Choroid plexus epithelial cell (primary cell): ENCODE measurements around the gene ACKR1.

Experiments used
- DNase-seq: peaks from one replicate; pipeline ENCODE4 v3.0.0-alpha.2; 2010; ENCODE audit warnings: low read depth
- H3K4me3 ChIP-seq: 2 replicates; pipeline ENCODE4 v1.5.1; 2011; ENCODE audit warnings: low read depth, mild to moderate bottlenecking, control low read depth, low read length, moderate library complexity
- TF ChIP-seq, protein P1 (sequence below): conservative IDR thresholded peaks from 2 replicates; pipeline ENCODE4 v1.5.1; 2011; ENCODE audit warnings: low read depth, mild to moderate bottlenecking, control low read depth, inconsistent platforms, low read length, moderate library complexity

ACKR1 gene, protein sequence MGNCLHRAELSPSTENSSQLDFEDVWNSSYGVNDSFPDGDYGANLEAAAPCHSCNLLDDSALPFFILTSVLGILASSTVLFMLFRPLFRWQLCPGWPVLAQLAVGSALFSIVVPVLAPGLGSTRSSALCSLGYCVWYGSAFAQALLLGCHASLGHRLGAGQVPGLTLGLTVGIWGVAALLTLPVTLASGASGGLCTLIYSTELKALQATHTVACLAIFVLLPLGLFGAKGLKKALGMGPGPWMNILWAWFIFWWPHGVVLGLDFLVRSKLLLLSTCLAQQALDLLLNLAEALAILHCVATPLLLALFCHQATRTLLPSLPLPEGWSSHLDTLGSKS

DNA sequence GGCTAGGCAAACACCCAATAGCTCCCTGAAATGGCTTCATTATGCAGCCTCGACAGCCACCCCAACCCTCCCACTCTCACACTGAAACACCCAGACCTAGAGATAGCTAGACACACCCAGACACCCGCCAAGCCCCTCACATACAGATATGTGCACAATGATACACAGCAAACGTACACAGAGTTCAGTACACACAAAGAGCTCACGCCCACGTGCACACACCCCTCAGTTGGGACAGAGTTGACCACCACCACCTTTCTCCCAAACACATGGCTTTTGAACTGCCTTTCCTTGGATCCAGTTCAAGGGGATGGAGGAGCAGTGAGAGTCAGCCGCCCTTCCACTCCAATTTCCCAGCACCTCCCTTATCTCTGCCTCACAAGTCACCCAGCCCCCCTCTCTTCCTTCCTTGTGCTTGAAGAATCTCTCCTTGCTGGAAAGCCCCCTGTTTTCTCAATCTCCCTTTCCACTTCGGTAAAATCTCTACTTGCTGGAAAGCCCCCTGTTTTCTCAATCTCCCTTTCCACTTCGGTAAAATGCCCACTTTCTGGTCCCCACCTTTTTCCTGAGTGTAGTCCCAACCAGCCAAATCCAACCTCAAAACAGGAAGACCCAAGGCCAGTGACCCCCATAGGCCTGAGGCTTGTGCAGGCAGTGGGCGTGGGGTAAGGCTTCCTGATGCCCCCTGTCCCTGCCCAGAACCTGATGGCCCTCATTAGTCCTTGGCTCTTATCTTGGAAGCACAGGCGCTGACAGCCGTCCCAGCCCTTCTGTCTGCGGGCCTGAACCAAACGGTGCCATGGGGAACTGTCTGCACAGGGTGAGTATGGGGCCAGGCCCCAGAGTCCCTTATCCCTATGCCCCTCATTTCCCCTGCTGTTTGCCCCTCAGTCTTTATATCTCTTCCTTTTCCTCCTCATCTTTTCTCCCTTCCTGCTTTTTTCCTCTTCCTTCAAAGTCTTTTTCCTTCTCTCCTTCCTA, at the start of gene ACKR1:
Gene ACKR1, plus strand, starts transcription at position 715 of the 981 bp plus-strand sequence. Its CDS starts 85 bp downstream, at position 800.
- TF ChIP-seq, protein P1, sequence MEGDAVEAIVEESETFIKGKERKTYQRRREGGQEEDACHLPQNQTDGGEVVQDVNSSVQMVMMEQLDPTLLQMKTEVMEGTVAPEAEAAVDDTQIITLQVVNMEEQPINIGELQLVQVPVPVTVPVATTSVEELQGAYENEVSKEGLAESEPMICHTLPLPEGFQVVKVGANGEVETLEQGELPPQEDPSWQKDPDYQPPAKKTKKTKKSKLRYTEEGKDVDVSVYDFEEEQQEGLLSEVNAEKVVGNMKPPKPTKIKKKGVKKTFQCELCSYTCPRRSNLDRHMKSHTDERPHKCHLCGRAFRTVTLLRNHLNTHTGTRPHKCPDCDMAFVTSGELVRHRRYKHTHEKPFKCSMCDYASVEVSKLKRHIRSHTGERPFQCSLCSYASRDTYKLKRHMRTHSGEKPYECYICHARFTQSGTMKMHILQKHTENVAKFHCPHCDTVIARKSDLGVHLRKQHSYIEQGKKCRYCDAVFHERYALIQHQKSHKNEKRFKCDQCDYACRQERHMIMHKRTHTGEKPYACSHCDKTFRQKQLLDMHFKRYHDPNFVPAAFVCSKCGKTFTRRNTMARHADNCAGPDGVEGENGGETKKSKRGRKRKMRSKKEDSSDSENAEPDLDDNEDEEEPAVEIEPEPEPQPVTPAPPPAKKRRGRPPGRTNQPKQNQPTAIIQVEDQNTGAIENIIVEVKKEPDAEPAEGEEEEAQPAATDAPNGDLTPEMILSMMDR, result no peak
- no peak for DNase-seq
- H3K4me3 ChIP-seq, result no peak within 1 kb of the TSS

DNA sequence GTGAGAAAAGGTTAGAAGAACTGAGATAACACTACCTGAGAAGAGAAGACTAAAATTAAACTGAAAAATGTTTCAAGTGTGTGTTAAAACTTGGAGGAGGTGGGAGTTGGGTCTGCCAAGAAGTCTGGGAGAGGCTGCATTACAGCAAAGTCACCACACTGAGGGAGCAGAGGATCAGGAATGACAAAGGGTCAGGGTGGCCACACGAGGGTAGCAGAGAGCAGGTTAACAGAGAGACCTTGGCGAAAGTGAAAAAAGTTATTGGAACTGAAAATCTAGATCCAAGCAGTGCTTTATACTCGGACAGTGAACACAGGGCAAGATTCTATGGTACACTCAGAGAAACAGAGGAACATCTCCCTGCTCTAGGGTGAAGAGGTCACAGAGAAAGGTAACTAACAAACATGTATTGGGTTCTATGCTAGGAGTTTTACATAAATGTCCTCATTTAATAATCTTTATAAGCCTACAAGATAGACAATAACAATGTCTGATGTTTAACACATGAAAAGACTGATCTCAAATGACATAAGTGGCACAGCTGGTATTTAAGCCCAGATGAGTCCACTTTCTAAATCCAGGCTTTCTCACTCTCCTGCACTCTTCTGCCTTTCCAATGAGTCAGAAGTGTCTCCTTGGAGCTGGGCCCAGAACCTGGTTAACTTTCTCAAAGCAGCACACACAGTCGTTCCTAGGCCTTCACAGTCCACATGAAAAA, 43.5 kb upstream of the ACKR1 start:
- no peak overlapping the region for H3K4me3 ChIP-seq
- TF ChIP-seq, protein P1, result peak; percentile 100
- DNase-seq, result peak; percentile 90

DNA sequence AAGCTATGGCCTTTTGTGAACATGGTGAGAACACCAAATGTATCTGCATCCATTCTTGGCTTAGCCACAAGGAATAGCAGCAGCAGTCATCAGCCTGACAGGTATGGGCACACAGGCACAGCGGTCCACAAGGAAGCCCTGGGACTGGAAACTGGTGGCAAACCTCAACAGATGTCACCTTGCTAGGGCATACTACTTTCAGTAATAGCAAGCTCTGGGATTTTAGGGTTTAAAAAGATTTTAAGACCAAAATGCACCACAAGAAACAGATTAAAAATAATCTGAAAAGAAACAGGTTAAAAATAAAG, 43.0 kb upstream of the ACKR1 start:
- DNase-seq, result no peak
- no peak overlapping the region for H3K4me3 ChIP-seq
- TF ChIP-seq, protein P1, result no peak

DNA sequence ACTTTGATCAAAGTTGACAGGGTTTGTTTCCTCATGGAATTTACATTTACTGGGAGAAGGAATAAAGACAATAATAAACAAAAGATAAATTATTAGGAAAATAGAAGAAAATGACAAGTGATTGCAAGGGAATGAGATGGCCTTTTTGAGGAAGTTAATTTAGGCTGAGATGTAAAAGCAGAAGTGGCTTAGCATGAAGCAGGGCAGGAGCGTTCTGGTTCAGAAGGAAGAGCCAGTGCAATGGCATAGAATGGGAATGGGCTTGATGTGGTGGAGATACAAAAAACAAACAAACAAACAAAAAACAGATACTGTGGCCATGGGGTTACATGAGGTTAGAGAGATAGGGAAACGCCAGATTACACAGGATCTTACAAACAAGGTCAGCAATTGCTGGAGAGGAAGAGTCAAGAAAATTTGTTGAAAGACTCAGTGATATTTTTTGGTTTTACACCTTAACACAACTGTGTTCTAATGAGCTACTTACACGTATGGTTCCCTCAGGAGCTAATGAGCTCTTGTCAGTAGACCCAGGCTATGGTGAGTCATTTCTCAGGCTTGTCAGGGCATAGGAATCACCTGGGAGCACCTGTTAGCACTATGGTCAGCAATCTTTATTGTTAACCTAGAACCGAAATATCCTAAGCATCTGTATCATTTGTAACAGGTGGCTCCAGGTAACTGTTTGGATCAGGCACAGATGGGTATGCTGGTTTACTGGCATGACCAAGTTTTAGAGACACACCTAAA, 42.0 kb upstream of the ACKR1 start:
- no peak overlapping the region for H3K4me3 ChIP-seq
- TF ChIP-seq, protein P1, result no peak
- no peak for DNase-seq

DNA sequence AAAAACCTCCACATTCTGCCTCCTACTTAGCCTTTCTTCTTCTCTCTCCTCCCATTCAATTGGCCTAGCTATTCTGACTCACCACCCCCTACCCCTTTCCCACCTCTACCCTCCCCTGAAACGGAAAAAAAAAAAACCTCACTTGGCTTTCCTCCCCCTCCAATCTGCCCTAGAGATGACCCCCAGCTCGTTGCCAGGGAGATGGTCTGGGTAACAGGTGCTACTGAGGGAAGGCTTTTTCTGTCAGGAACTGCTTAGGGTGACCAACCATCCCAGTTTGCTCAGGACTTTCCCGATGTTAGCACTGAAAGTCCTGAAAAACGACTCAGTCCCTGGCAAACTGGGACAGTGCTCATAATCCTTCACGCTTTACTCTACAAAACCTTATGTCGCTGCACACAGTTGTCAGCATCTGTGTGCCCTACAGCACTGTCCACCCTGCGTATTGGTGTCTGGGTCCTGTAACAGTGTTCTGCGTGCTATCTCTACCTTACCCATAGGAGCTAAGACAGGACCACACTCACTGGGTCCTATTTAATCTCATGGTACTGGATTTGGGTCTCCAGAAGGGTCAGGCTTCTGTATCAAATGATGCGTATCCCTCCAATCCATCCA, 41.0 kb upstream of the ACKR1 start:
- DNase-seq, result no peak
- H3K4me3 ChIP-seq, result no peak overlapping the region
- TF ChIP-seq, protein P1, result no peak

DNA sequence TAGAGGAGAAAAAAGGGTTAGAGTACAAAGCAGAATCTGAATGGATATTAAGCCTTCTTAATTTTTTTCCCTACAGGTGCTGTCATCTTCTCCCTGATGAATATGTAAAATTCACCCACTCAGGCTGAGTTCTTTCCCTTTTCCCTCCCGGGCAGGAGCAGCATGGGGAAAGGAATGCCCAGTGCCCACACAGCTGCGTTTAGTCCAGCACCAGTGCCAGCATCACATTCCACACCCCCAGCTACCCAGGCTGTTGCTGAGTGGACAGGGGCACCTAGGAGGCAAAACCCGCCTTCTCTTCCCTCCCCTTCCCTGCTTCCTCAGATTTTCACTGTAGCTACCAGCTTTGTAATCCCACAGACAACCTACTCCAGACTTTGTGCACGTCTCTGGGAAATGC, 36.6 kb upstream of the ACKR1 start:
- TF ChIP-seq, protein P1, result no peak

More for the DNA sequence above, 36.6 kb upstream of the ACKR1 start:
- no peak for DNase-seq
- H3K4me3 ChIP-seq, result no peak overlapping the region
